Testis (tissue), 3 donors: ENCODE data around the gene SMIM22. TPM values are rescaled to one million over a fixed set of nuclear protein-coding genes. Genes with fewer than 3 reads are reported as not detected.

Experiments
- DNase-seq: peaks from one replicate; pipeline ENCODE4 v3.0.0-alpha.2; 2019
- H3K27ac ChIP-seq, 2 donors: fragments of 200-600 bp; sonication (generic); one replicate each; pipeline ENCODE4 v1.5.1; 2019
- H3K27me3 ChIP-seq: fragments of 200-600 bp; sonication (generic); one replicate; pipeline ENCODE4 v1.5.1; 2019
- H3K36me3 ChIP-seq: fragments of 200-600 bp; sonication (generic); one replicate; pipeline ENCODE4 v1.5.1; 2017; ENCODE audit warnings: low read depth; ENCODE audit errors: missing control alignments
- H3K4me1 ChIP-seq: fragments of 200-600 bp; sonication (generic); one replicate; pipeline ENCODE4 v1.5.1; 2019
- H3K4me3 ChIP-seq, 2 donors: fragments of 200-600 bp; sonication (generic); one replicate each; pipeline ENCODE4 v1.5.1; 2017 to 2019
- H3K9me3 ChIP-seq: fragments of 200-600 bp; sonication (generic); one replicate; pipeline ENCODE4 v1.5.1; 2017
- CTCF ChIP-seq, 3 experiments: fragments of 450-650 bp in 2 of 3; fragments of 200-600 bp in 1 of 3; sonication (generic) in 1 of 3; IDR thresholded peaks; one replicate each; pipeline ENCODE4 v1.5.1; 2016 to 2019; ENCODE audit warnings: antibody characterized with exemption in 3 of 3, mild to moderate bottlenecking in 2 of 3, moderate library complexity in 1 of 3
- POLR2A ChIP-seq: fragments of 450-650 bp; IDR thresholded peaks from one replicate; pipeline ENCODE4 v1.6.1; 2017; ENCODE audit warnings: antibody characterized with exemption, mild to moderate bottlenecking, moderate library complexity
- WGBS, 2 donors: methylation state at CpG; one replicate each; pipeline ENCODE4 v1.1.5; 2018; 5-methylcytosine and 5-hydroxymethylcytosine counted together
- intact Hi-C: fragments of 100-400 bp; cut with DNase I; formaldehyde crosslinking; loops from one replicate; pipeline ENCODE4 v1.15.1; 2023; ENCODE audit warnings: low total_unique reads
- polyA plus RNA-seq: library from polyadenylated mRNA; stranded (reverse); fragments of 350-450 nt; fragmentation: Illumina TruSeq; extraction: RNeasy Lipid Tissue Mini Kit (QIAGEN cat#74804); gene quantifications from one replicate; pipeline ENCODE4 v1.2.3, GENCODE V29; 2014; ENCODE audit warnings: low read depth, low replicate concordance; ENCODE audit not compliant: insufficient read depth
- total RNA-seq, 2 donors: library from RNA; depleted of rRNA; stranded (reverse); fragments of >200 nt; gene quantifications; one replicate each; pipeline ENCODE4 v1.2.3, GENCODE V29; 2016

SMIM22 gene
- total and polyA plus RNA-seq, 3 donors from 2014 or later = 6.1 to 41.3 (median 9.8) TPM

GRCh38 chr16:4814046-4814445, 18.9 kb downstream of the SMIM22 start:
- no peaks in the 10 kb centered on the region for H3K9me3 ChIP-seq
- no peaks in the 10 kb centered on the region for H3K36me3 ChIP-seq
- TF ChIP-seq CTCF (IDR thresholded peaks at IDR 0.05) = no peak
- TF ChIP-seq POLR2A = no peak
- no peaks in the 10 kb centered on the region for H3K27me3 ChIP-seq
- DNase-seq = no peak
- no peak overlapping the region for H3K27ac ChIP-seq
- intact Hi-C loops = no loop called here
- H3K4me3 ChIP-seq = no peak overlapping the region
- no peaks in the 10 kb centered on the region for H3K4me1 ChIP-seq

GRCh38 chr16:4814542-4815173, 19.5 kb downstream of the SMIM22 start:
- 70 to 75% methylated on average over 14 to 16 of the region's 16 CpGs for WGBS, 2 donors
- no peak for DNase-seq
- no peak for TF ChIP-seq POLR2A
- TF ChIP-seq CTCF (IDR thresholded peaks at IDR 0.05) = no peak
- no peak overlapping the region for H3K27ac ChIP-seq
- intact Hi-C loops = no loop called here
- no peaks in the 10 kb centered on the region for H3K36me3 ChIP-seq
- no peaks in the 10 kb centered on the region for H3K4me1 ChIP-seq
- H3K27me3 ChIP-seq = no peaks in the 10 kb centered on the region
- H3K9me3 ChIP-seq = no peaks in the 10 kb centered on the region
- H3K4me3 ChIP-seq = no peak overlapping the region

GRCh38 chr16:4820652-4821051, 25.5 kb downstream of the SMIM22 start:
- 97% methylated on average over 6 of the region's 6 CpGs for WGBS, 2 donors
- intact Hi-C loops = no loop called here
- H3K36me3 ChIP-seq = no peaks in the 10 kb centered on the region

GRCh38 chr16:4825196-4825595, 30.0 kb downstream of the SMIM22 start:
- no peak overlapping the region for H3K27ac ChIP-seq
- no peaks in the 10 kb centered on the region for H3K36me3 ChIP-seq
- no peak overlapping the region for H3K4me3 ChIP-seq
- no peaks in the 10 kb centered on the region for H3K4me1 ChIP-seq
- DNase-seq = no peak
- WGBS, 2 donors = 84 to 85% methylated on average over 8 of the region's 8 CpGs
- no peak for TF ChIP-seq POLR2A
- TF ChIP-seq CTCF (IDR thresholded peaks at IDR 0.05) = no peak
- no peaks in the 10 kb centered on the region for H3K27me3 ChIP-seq
- no peaks in the 10 kb centered on the region for H3K9me3 ChIP-seq
- intact Hi-C loops = no loop called here

More at GRCh38 chr16:4820652-4821051, 25.5 kb downstream of the SMIM22 start:
- Histone ChIP-seq H3K27me3 (no peaks in the 10 kb centered on the region), H3K9me3 (no peaks in the 10 kb centered on the region), H3K4me3 (no peak overlapping the region), H3K4me1 (no peaks in the 10 kb centered on the region), H3K27ac (no peak overlapping the region)
- DNase-seq = no peak
- no peak for TF ChIP-seq CTCF (IDR thresholded peaks at IDR 0.05)
- no peak for TF ChIP-seq POLR2A

DNA sequence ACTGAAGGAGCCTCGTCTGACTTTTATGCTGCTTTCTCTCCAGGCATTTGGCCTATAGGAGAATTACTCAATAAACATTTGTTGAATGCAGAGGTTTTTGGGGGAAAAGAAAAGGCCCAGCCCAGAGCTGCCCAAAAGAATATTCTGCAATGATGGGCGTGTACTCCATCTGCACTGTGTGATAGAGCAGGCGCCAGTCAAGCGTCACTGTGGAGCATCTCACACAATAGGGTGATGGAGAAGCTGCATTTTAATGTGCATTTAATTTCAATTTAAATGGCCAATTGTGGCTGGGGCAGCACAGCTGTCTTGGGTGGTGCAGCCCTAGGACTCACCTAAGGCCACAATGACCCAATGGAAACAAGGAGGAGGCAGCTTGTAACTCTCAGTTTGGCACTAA, 31.4 kb downstream of the SMIM22 start:
- Histone ChIP-seq H3K27ac (no peak overlapping the region), H3K9me3 (no peaks in the 10 kb centered on the region), H3K36me3 (no peaks in the 10 kb centered on the region), H3K4me3 (no peak overlapping the region), H3K4me1 (no peaks in the 10 kb centered on the region), H3K27me3 (no peaks in the 10 kb centered on the region)
- 88 to 97% methylated on average over 4 of the region's 4 CpGs for WGBS, 2 donors
- DNase-seq = no peak
- TF ChIP-seq POLR2A (no peak), CTCF (IDR thresholded peaks at IDR 0.05) (no peak)
- intact Hi-C loops = no loop called here
